ENCODE results near the gene NFIC. TPM values are rescaled to one million over a fixed set of nuclear protein-coding genes. Genes with fewer than 3 reads are reported as not detected.

Gene NFIC
- total and polyA plus RNA-seq, 2 of the 4 experiments (the other 2 are of a cell fraction), result 21.9 to 32.1 TPM

GRCh38 chr19:3397266-3398022 is 31.1 kb downstream of the NFIC start (continued):
- TF ChIP-seq CTCF (conservative IDR thresholded peaks at IDR 0.05; ENCODE audit: low read depth, low read length), result no peak
